ENCODE results near the gene SPDYE5. TPM values are rescaled to one million over a fixed set of nuclear protein-coding genes. Genes with fewer than 3 reads are reported as not detected.
"Not testable (repeated sequence)": the region's sequence is repeated elsewhere in the genome, so short reads cannot be mapped to it uniquely, and the experiment has no call there.

SPDYE5 gene, protein sequence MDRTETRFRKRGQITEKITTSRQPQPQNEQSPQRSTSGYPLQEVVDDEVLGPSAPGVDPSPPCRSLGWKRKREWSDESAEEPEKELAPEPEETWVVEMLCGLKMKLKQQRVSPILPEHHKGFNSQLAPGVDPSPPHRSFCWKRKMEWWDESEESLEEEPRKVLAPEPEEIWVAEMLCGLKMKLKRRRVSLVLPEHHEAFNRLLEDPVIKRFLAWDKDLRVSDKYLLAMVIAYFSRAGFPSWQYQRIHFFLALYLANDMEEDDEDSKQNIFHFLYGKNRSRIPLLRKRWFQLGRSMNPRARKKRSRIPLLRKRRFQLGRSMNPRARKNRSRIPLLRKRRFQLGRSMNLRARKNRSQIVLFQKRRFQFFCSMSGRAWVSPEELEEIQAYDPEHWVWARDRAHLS
- not detected in 2 replicates for total RNA-seq

GRCh38 chr7:75492020-75492419, at the start of gene SPDYE5:
Gene SPDYE5, plus strand, starts transcription at chr7:75492320. Its CDS starts 1,728 bp downstream, at chr7:75494048.
- H3K4me3 ChIP-seq (ENCODE audit: low read depth, low read length); DNase-seq (ENCODE audit: low read depth): not testable (repeated sequence)

GRCh38 chr7:75442465-75443111, 49.5 kb upstream of the SPDYE5 start:
- H3K4me3 ChIP-seq (ENCODE audit: low read depth, low read length), result peak overlapping the region; percentile 59
- DNase-seq (ENCODE audit: low read depth), result not testable (repeated sequence)

DNA sequence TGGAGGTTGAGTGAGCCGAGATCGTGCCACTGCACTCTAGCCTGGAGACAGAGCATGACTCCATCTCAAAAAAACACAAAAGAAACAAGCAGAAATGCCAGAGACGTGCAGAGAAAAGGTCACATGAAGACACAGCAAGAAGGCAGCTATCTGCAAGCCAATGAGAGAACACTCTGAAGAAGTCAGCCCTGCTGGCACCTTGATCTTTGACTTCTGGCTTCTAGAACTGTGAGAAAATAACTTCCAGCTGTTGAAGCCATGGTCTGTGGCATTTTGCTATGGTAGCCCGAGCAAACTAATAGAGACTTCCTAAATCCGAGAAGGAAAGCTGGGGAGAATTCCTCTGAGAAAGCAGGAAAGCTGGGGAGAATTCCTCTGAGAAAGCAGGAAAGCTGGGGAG, 42.2 kb upstream of the SPDYE5 start:
- not testable (repeated sequence) for H3K4me3 ChIP-seq (ENCODE audit: low read depth, low read length); DNase-seq (ENCODE audit: low read depth)

GRCh38 chr7:75452494-75452955, 39.6 kb upstream of the SPDYE5 start:
- DNase-seq (ENCODE audit: low read depth); H3K4me3 ChIP-seq (ENCODE audit: low read depth, low read length): not testable (repeated sequence)
- peak; percentile 47 for TF ChIP-seq CTCF (conservative IDR thresholded peaks at IDR 0.05; ENCODE audit: low read depth, low read length)

GRCh38 chr7:75456403-75456802, 35.7 kb upstream of the SPDYE5 start:
- not testable (repeated sequence) for DNase-seq (ENCODE audit: low read depth)

GRCh38 chr7:75458034-75458433, 34.1 kb upstream of the SPDYE5 start:
- not testable (repeated sequence) for DNase-seq (ENCODE audit: low read depth)

More at GRCh38 chr7:75456403-75456802, 35.7 kb upstream of the SPDYE5 start:
- not testable (repeated sequence) for H3K4me3 ChIP-seq (ENCODE audit: low read depth, low read length)

GRCh38 chr7:75460541-75460940, 31.6 kb upstream of the SPDYE5 start:
- not testable (repeated sequence) for H3K4me3 ChIP-seq (ENCODE audit: low read depth, low read length); DNase-seq (ENCODE audit: low read depth)

More at GRCh38 chr7:75458034-75458433, 34.1 kb upstream of the SPDYE5 start:
- H3K4me3 ChIP-seq (ENCODE audit: low read depth, low read length), result not testable (repeated sequence)

GRCh38 chr7:75470166-75470565, 22.0 kb upstream of the SPDYE5 start:
- DNase-seq (ENCODE audit: low read depth); H3K4me3 ChIP-seq (ENCODE audit: low read depth, low read length): not testable (repeated sequence)

GRCh38 chr7:75477457-75477856, 14.7 kb upstream of the SPDYE5 start:
- not testable (repeated sequence) for H3K4me3 ChIP-seq (ENCODE audit: low read depth, low read length); DNase-seq (ENCODE audit: low read depth)

- not testable (repeated sequence) for DNase-seq (ENCODE audit: low read depth); H3K4me3 ChIP-seq (ENCODE audit: low read depth, low read length)
These were observed 11.8 kb upstream of the SPDYE5 start for GRCh38 chr7:75480313-75480712.

DNA sequence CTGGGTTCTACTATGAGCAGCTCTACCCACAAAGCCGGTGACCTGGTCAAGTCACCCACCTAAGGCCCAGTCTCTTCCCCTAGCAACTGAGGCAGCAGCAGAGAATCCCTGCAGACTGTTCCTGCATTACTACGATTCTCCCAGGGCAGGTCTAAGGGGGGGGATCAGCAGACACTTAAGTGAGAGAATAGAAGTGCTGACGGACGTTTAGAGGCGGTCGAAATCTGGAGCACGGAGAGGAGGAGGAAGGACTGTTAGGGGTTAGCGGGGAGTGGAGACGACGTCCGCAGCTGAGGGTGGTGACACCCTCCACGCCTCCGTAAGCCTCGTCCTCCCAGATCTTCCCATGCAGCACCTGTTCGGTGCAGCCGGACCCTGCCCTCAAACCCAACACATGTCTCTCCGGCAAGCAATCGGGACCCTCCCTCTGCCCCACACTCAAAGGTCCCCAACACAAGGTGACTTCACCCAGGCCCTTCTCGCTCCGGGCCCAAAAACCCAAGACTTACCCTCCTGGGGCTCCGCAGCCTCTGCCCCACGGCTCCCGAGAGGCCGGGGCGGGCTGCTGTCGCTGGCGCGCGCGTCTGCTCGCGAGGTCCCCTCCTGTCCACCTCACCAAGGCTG, 6.7 kb upstream of the SPDYE5 start:
- not testable (repeated sequence) for DNase-seq (ENCODE audit: low read depth)

DNA sequence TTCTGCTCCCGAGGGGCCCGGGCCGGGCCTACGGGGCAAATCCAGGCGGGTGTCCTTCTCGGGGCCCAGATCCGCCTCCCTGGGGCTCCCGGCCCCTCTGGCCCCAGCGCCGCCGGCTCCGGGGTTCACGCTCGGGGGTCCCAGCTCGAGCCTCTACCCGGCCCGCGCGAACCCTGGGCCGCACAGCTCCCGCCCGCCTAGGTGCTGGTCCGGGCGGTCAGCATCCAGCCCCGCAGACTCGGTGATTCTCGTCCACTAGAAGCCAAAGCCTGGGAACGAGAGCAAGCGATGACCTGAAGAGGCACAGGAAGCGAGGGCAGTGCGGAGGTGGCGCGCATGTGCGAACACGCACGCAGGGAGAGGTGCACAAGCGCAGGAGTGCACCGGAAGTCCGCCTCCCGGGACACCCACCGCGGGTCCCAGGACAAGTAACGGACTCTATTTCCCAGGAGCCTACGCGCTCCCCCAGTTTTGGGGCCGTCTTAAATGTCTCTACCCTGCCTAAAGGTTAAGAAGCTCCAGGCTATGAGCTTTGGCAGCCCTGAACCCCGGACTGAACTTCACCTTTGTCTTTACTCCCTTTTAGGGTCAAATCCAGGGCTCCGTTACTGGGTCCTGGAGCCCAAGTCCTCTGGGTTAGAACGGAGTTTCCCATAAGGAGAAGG, 6.0 kb upstream of the SPDYE5 start, which contains the start of gene POM121C:
POM121C (minus strand) TSS at position 321 of the 665 bp plus-strand sequence. CDS start 44,803 bp downstream, outside the sequence.
- H3K4me3 ChIP-seq (ENCODE audit: low read depth, low read length), result peak within 1 kb of the TSS; percentile 85
- peak; percentile 19 for DNase-seq (ENCODE audit: low read depth)

More for the DNA sequence above, 6.7 kb upstream of the SPDYE5 start:
- peak overlapping the region; percentile 85 for H3K4me3 ChIP-seq (ENCODE audit: low read depth, low read length)

GRCh38 chr7:75509033-75509432, 16.9 kb downstream of the SPDYE5 start:
- DNase-seq (ENCODE audit: low read depth); H3K4me3 ChIP-seq (ENCODE audit: low read depth, low read length): not testable (repeated sequence)

DNA sequence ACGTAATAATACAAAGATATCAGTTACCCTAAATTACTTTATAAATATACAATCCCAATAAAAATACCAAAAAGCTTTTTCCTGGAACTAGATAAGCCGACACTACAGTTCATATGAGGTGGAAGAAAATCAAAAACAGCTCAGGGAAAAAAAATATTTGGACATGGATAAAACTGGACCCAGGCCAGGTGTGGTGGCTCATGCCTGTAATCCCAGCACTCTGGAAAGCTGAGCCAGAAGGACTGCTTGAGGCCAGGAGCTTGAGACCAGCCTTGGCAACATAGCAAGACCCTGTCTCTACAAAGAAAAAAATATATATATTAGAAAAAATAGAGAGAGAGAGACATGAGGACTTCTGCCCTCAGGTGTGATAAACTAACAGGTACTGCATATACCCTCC, 26.7 kb downstream of the SPDYE5 start:
- DNase-seq (ENCODE audit: low read depth); H3K4me3 ChIP-seq (ENCODE audit: low read depth, low read length): not testable (repeated sequence)

- not testable (repeated sequence) for DNase-seq (ENCODE audit: low read depth); H3K4me3 ChIP-seq (ENCODE audit: low read depth, low read length)
These were observed 29.6 kb downstream of the SPDYE5 start for GRCh38 chr7:75521727-75522126.

DNA sequence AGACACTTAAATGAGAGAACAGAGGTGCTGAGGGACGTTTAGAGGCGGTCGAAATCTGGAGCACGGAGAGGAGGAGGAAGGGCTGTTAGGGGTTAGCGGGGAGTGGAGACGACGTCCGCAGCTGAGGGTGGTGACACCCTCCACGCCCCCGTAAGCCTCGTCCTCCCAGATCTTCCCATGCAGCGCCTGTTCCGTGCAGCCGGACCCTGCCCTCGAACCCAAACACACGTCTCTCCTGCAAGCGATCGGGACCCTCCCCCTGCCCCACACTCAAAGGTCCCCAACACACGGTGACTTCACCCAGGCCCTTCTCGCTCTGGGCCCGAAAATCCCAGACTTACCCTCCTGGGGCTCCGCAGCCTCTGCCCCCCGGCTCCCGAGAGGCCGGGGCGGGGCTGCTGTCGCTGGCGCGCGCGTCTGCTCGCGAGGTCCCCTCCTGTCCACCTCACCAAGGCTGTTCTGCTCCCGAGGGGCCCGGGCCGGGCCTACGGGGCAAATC, 35.2 kb downstream of the SPDYE5 start:
- not testable (repeated sequence) for DNase-seq (ENCODE audit: low read depth)

More for the DNA sequence above, 35.2 kb downstream of the SPDYE5 start:
- H3K4me3 ChIP-seq (ENCODE audit: low read depth, low read length), result peak overlapping the region; percentile 95
